Measurements from ENCODE around the gene FRMD1. TPM values are rescaled to one million over a fixed set of nuclear protein-coding genes. Genes with fewer than 3 reads are reported as not detected.

Gene FRMD1
- total RNA-seq, 1 experiment from 2014 or later, result not detected

- no peak overlapping the region for H3K4me3 ChIP-seq (ENCODE audit: low read length)
- H3K27me3 ChIP-seq (ENCODE audit: low read length), result peaks cover 9% of the 10 kb centered on the region
- CTCF ChIA-PET, result no interaction called here
- H4K20me1 ChIP-seq (ENCODE audit: low read length), result no peaks in the 10 kb centered on the region
- POLR2A ChIA-PET (ENCODE audit: unreplicated experiment), result no interaction called here
- TF ChIP-seq, protein P1, sequence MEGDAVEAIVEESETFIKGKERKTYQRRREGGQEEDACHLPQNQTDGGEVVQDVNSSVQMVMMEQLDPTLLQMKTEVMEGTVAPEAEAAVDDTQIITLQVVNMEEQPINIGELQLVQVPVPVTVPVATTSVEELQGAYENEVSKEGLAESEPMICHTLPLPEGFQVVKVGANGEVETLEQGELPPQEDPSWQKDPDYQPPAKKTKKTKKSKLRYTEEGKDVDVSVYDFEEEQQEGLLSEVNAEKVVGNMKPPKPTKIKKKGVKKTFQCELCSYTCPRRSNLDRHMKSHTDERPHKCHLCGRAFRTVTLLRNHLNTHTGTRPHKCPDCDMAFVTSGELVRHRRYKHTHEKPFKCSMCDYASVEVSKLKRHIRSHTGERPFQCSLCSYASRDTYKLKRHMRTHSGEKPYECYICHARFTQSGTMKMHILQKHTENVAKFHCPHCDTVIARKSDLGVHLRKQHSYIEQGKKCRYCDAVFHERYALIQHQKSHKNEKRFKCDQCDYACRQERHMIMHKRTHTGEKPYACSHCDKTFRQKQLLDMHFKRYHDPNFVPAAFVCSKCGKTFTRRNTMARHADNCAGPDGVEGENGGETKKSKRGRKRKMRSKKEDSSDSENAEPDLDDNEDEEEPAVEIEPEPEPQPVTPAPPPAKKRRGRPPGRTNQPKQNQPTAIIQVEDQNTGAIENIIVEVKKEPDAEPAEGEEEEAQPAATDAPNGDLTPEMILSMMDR (conservative IDR thresholded peaks at IDR 0.05; ENCODE audit: low read depth, low read length), result no peak
- no peak for TF ChIP-seq EZH2 (IDR thresholded peaks at IDR 0.05; ENCODE audit: low read length, unreplicated experiment)
- no peak for TF ChIP-seq EZH2phosphoT487 (IDR thresholded peaks at IDR 0.05; ENCODE audit: borderline replicate concordance, low read length)
- intact Hi-C loops (cut with micrococcal nuclease), result no loop called here
- H3K36me3 ChIP-seq (ENCODE audit: low read depth, low read length), result no peaks in the 10 kb centered on the region
- no peak overlapping the region for H3K4me2 ChIP-seq (ENCODE audit: low read length)
- no peak for ATAC-seq
- H3K9me2 ChIP-seq (replicated peaks; ENCODE audit: low read length), result no peaks in the 10 kb centered on the region
- DNase-seq, result no peak
- H3K9ac ChIP-seq (ENCODE audit: low read length), result no peak overlapping the region
- no peaks in the 10 kb centered on the region for H3F3A ChIP-seq (ENCODE audit: low read length, unreplicated experiment)
- no peaks in the 10 kb centered on the region for H3K4me1 ChIP-seq (ENCODE audit: insufficient read depth, low read length)
- no peaks in the 10 kb centered on the region for H3K79me2 ChIP-seq (ENCODE audit: low read length)
- no TSS peak for BruUV-seq (replicated peaks)
- no peaks in the 10 kb centered on the region for H3K9me3 ChIP-seq (ENCODE audit: low read length)
- H2AFZ ChIP-seq (ENCODE audit: low read length), result no peak overlapping the region
- no peak overlapping the region for H3K27ac ChIP-seq (ENCODE audit: low read length)
These were observed 22.7 kb upstream of the FRMD1 start for GRCh38 chr6:168101590-168102314.

- H3K9me3 ChIP-seq (ENCODE audit: low read length), result no peaks in the 10 kb centered on the region
- no peak for TF ChIP-seq EZH2 (IDR thresholded peaks at IDR 0.05; ENCODE audit: low read length, unreplicated experiment)
- TF ChIP-seq, protein P1 (conservative IDR thresholded peaks at IDR 0.05; ENCODE audit: low read depth, low read length), result no peak
- TF ChIP-seq EZH2phosphoT487 (IDR thresholded peaks at IDR 0.05; ENCODE audit: borderline replicate concordance, low read length), result no peak
- H3K27ac ChIP-seq (ENCODE audit: low read length), result no peak overlapping the region
- H3K9me2 ChIP-seq (replicated peaks; ENCODE audit: low read length), result no peaks in the 10 kb centered on the region
- H3K79me2 ChIP-seq (ENCODE audit: low read length), result no peaks in the 10 kb centered on the region
- H3K9ac ChIP-seq (ENCODE audit: low read length), result no peak overlapping the region
- ATAC-seq (no peak), DNase-seq (no peak)
- H4K20me1 ChIP-seq (ENCODE audit: low read length), result no peaks in the 10 kb centered on the region
- POLR2A ChIA-PET (ENCODE audit: unreplicated experiment), result no interaction called here
- no peak overlapping the region for H3K4me2 ChIP-seq (ENCODE audit: low read length)
- H2AFZ ChIP-seq (ENCODE audit: low read length), result no peak overlapping the region
- H3F3A ChIP-seq (ENCODE audit: low read length, unreplicated experiment), result no peaks in the 10 kb centered on the region
- intact Hi-C loops (cut with micrococcal nuclease), result no loop called here
- CTCF ChIA-PET, result no interaction called here
- no TSS peak for BruUV-seq (replicated peaks)
- no peaks in the 10 kb centered on the region for H3K4me1 ChIP-seq (ENCODE audit: insufficient read depth, low read length)
- H3K4me3 ChIP-seq (ENCODE audit: low read length), result no peak overlapping the region
- peaks cover 9% of the 10 kb centered on the region for H3K27me3 ChIP-seq (ENCODE audit: low read length)
- no peaks in the 10 kb centered on the region for H3K36me3 ChIP-seq (ENCODE audit: low read depth, low read length)
These were observed 22.0 kb upstream of the FRMD1 start for GRCh38 chr6:168100803-168101589.
